ENCODE results near the gene PHC3.

The PHC3 gene

GRCh38 chr3:170145278-170145677 is 36.3 kb downstream of the PHC3 start:
- TF ChIP-seq EGR1 (IDR thresholded peaks at IDR 0.05) (no peak), RAD21 (IDR thresholded peaks at IDR 0.05; ENCODE audit: low read depth) (no peak), REST (IDR thresholded peaks at IDR 0.05; ENCODE audit: low read depth) (no peak), FOXM1 (IDR thresholded peaks at IDR 0.05; ENCODE audit: borderline replicate concordance, low read depth) (no peak), CEBPB (IDR thresholded peaks at IDR 0.05) (no peak), EP300 (IDR thresholded peaks at IDR 0.05; ENCODE audit: borderline replicate concordance) (no peak), TEAD4 (IDR thresholded peaks at IDR 0.05) (no peak), USF1 (IDR thresholded peaks at IDR 0.05) (no peak), CREB1 (IDR thresholded peaks at IDR 0.05; ENCODE audit: low read depth) (no peak), ZBTB7A (IDR thresholded peaks at IDR 0.05; ENCODE audit: low read depth) (no peak), TAF1 (IDR thresholded peaks at IDR 0.05; ENCODE audit: low read depth) (no peak), TCF12 (IDR thresholded peaks at IDR 0.05; ENCODE audit: low read depth) (no peak), NFIC (IDR thresholded peaks at IDR 0.05) (no peak), MAX (IDR thresholded peaks at IDR 0.05) (no peak)

- no peak for TF ChIP-seq USF1 (IDR thresholded peaks at IDR 0.05)
- TF ChIP-seq CREB1 (IDR thresholded peaks at IDR 0.05; ENCODE audit: low read depth): no peak
- TF ChIP-seq TEAD4 (IDR thresholded peaks at IDR 0.05): no peak
- no peak for TF ChIP-seq EGR1 (IDR thresholded peaks at IDR 0.05)
- no peak for TF ChIP-seq RAD21 (IDR thresholded peaks at IDR 0.05; ENCODE audit: low read depth)
- no peak for TF ChIP-seq TCF12 (IDR thresholded peaks at IDR 0.05; ENCODE audit: low read depth)
- TF ChIP-seq ZBTB7A (IDR thresholded peaks at IDR 0.05; ENCODE audit: low read depth): no peak
- no peak for TF ChIP-seq REST (IDR thresholded peaks at IDR 0.05; ENCODE audit: low read depth)
- no peak for TF ChIP-seq TAF1 (IDR thresholded peaks at IDR 0.05; ENCODE audit: low read depth)
- TF ChIP-seq EP300 (IDR thresholded peaks at IDR 0.05; ENCODE audit: borderline replicate concordance): no peak
- TF ChIP-seq YY1 (IDR thresholded peaks at IDR 0.05; ENCODE audit: low read depth): no peak
- no peak for TF ChIP-seq FOXM1 (IDR thresholded peaks at IDR 0.05; ENCODE audit: borderline replicate concordance, low read depth)
- TF ChIP-seq NFIC (IDR thresholded peaks at IDR 0.05): no peak
- TF ChIP-seq CEBPB (IDR thresholded peaks at IDR 0.05): no peak
- no peak for TF ChIP-seq MAX (IDR thresholded peaks at IDR 0.05)
These were observed 37.1 kb downstream of the PHC3 start for GRCh38 chr3:170144437-170144843.

GRCh38 chr3:170142373-170142772 is 39.2 kb downstream of the PHC3 start:
- TF ChIP-seq YY1 (IDR thresholded peaks at IDR 0.05; ENCODE audit: low read depth) (no peak), EGR1 (IDR thresholded peaks at IDR 0.05) (no peak), ZBTB7A (IDR thresholded peaks at IDR 0.05; ENCODE audit: low read depth) (no peak), NFIC (IDR thresholded peaks at IDR 0.05) (no peak), RAD21 (IDR thresholded peaks at IDR 0.05; ENCODE audit: low read depth) (no peak), TAF1 (IDR thresholded peaks at IDR 0.05; ENCODE audit: low read depth) (no peak), MAX (IDR thresholded peaks at IDR 0.05) (no peak), TCF12 (IDR thresholded peaks at IDR 0.05; ENCODE audit: low read depth) (no peak), CREB1 (IDR thresholded peaks at IDR 0.05; ENCODE audit: low read depth) (no peak), EP300 (IDR thresholded peaks at IDR 0.05; ENCODE audit: borderline replicate concordance) (no peak), FOXM1 (IDR thresholded peaks at IDR 0.05; ENCODE audit: borderline replicate concordance, low read depth) (no peak), REST (IDR thresholded peaks at IDR 0.05; ENCODE audit: low read depth) (no peak), TEAD4 (IDR thresholded peaks at IDR 0.05) (no peak), USF1 (IDR thresholded peaks at IDR 0.05) (no peak), CEBPB (IDR thresholded peaks at IDR 0.05) (no peak)

Measured in Ishikawa (cell line).